ENCODE measurements around the gene SVIL. TPM values are rescaled to one million over a fixed set of nuclear protein-coding genes. Genes with fewer than 3 reads are reported as not detected.
"Not testable (repeated sequence)": the region's sequence is repeated elsewhere in the genome, so short reads cannot be mapped to it uniquely, and the experiment has no call there.

Gene SVIL
- total RNA-seq, 2 experiments from 2014 or later = 9.4 to 12.0 TPM

GRCh38 chr10:29555746-29556481 lies 78.9 kb downstream of the SVIL start:
- Mint-ChIP-seq H3K27me3 (no peaks in the 10 kb centered on the region), H3K4me3 (no peak overlapping the region), H3K9me3 (no peaks in the 10 kb centered on the region), H3K36me3 (peaks cover 16% of the 10 kb centered on the region), H3K27ac (no peak overlapping the region), H3K4me1 (ENCODE audit: low read depth) (no peaks in the 10 kb centered on the region)
- CTCF ChIA-PET = no interaction called here
- intact Hi-C loops (cut with micrococcal nuclease) = no loop called here
- POLR2A ChIA-PET = no interaction called here
- DNase-seq = no peak

- ChIA-PET CTCF (interaction anchor here (0.5 kb wide), 1 partner anchor 62 kb away, joined by 3 read pairs; no protein-coding TSS in a partner anchor), POLR2A (no interaction called here)
- intact Hi-C loops (cut with micrococcal nuclease) = no loop called here
- H3K4me3 Mint-ChIP-seq = no peak overlapping the region
- H3K4me1 Mint-ChIP-seq (ENCODE audit: low read depth) = no peaks in the 10 kb centered on the region
- DNase-seq = no peak
- H3K9me3 Mint-ChIP-seq = no peaks in the 10 kb centered on the region
- H3K27ac Mint-ChIP-seq = no peak overlapping the region
- peaks cover 23% of the 10 kb centered on the region for H3K36me3 Mint-ChIP-seq
- no peaks in the 10 kb centered on the region for H3K27me3 Mint-ChIP-seq
These were observed 79.6 kb downstream of the SVIL start for GRCh38 chr10:29555091-29555745.

DNA sequence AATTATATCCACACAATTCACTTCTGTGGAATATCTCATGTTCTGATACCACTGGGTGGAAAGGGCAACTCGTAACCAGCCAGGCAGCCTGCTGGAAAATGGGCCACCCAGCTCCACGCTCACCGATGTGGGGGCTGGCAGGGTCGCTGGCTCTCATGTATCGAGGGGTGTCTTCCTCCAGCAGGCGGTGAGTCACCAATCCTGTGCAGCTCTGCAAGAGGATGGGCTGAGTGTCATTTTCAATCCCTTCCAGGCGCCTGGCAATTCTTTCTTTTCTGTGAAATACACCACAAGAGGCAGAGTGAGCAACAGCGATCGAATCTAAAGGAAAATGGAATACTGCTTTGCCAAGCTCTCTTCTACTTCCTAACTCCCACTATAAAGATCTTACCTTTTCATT lies 80.1 kb downstream of the SVIL start:
- intact Hi-C loops (cut with micrococcal nuclease) = no loop called here
- DNase-seq = no peak
- Mint-ChIP-seq H3K4me3 (no peak overlapping the region), H3K4me1 (ENCODE audit: low read depth) (no peaks in the 10 kb centered on the region), H3K9me3 (no peaks in the 10 kb centered on the region), H3K36me3 (peaks cover 23% of the 10 kb centered on the region), H3K27ac (no peak overlapping the region), H3K27me3 (no peaks in the 10 kb centered on the region)
- ChIA-PET POLR2A (no interaction called here), CTCF (interaction anchor here (0.5 kb wide), 2 partner anchors 63 to 138 kb away, joined by 3 to 4 read pairs; no protein-coding TSS in a partner anchor)

DNA sequence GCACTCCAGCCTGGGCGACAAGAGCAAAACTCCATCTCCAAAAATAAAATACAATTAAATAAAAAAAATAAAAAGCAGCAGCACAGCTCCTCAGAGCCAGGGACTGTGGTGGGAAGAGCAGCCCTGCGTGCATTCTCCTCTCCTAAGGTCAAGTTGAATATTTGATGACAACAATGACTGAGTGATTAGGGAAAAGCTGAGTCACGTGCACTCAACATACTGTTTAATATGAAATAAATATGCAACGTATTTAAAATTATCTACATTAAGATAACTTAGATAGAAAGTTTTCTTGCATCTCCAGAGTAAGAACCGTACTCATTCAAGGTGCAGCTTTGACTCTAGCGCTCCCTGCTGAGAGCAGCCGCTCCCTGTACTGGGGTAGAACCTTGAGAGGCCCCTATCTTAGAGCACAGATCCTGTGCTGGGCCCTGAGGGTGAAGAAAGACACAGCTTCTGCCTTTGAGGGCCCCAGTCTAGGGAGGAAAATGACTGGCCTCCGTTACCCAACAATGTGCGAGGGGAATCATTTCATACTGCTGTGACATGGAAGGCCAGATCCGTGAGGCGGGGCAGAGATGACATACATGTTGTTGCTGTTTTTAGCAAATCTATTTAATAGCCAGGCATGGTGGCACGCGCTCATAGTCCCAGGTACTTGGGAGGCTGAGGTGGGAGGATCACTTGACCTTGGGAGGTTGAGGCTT lies 81.1 kb downstream of the SVIL start:
- POLR2A ChIA-PET = interaction anchor here (1.0 kb wide), 1 partner anchor 770 kb away, joined by 4 read pairs; no protein-coding TSS in a partner anchor
- no peak overlapping the region for H3K4me3 Mint-ChIP-seq
- no peak for DNase-seq

DNA sequence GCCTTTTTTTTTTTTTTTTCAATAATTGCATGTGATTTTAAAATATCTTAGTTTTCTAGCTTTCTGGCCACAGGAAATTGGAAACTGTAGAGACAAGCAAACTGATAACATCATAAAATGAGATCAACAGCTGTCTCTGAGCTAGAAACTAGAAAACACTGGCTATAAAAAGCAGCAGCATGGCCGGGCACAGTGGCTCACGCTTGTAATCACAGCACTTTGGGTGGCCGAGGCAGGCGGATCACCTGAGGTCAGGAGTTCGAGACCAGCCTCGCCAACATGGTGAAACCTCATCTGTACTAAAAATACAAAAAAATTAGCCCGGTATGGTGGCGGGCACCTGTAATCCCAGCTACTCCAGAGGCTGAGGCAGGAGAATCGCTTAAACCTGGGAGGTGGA lies 81.7 kb downstream of the SVIL start:
- DNase-seq; H3K4me3 Mint-ChIP-seq; H3K4me1 Mint-ChIP-seq (ENCODE audit: low read depth); H3K27me3 Mint-ChIP-seq; intact Hi-C loops (cut with micrococcal nuclease); H3K9me3 Mint-ChIP-seq; H3K27ac Mint-ChIP-seq: not testable (repeated sequence)
- ChIA-PET CTCF (interaction anchor here (0.7 to 1.7 kb wide), 2 partner anchors 18 to 68 kb away, joined by 3 to 5 read pairs; no protein-coding TSS in a partner anchor), POLR2A (interaction anchor here (1.0 kb wide), 1 partner anchor 770 kb away, joined by 4 read pairs; no protein-coding TSS in a partner anchor)
- H3K36me3 Mint-ChIP-seq = peaks cover 26% of the 10 kb centered on the region

More for the DNA sequence above, 81.1 kb downstream of the SVIL start:
- intact Hi-C loops (cut with micrococcal nuclease) = no loop called here
- H3K27ac Mint-ChIP-seq = no peak overlapping the region
- H3K4me1 Mint-ChIP-seq (ENCODE audit: low read depth) = peaks cover under 1% of the 10 kb centered on the region
- no peaks in the 10 kb centered on the region for H3K9me3 Mint-ChIP-seq
- H3K36me3 Mint-ChIP-seq = peaks cover 24% of the 10 kb centered on the region
- CTCF ChIA-PET = interaction anchor here (0.7 to 1.7 kb wide), 2 partner anchors 19 to 68 kb away, joined by 3 to 5 read pairs; no protein-coding TSS in a partner anchor
- no peaks in the 10 kb centered on the region for H3K27me3 Mint-ChIP-seq

DNA sequence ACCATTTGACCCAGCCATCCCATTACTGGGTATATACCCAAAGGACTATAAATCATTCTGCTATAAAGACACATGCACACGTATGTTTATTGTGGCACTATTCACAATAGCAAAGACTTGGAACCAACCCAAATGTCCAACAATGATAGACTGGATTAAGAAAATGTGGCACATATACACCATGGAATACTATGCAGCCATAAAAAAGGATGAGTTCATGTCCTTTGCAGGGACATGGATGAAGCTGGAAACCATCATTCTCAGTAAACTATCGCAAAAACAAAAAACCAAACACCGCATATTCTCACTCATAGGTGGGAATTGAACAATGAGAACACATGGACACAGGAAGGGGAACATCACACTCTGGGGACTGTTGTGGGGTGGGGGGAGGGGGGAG lies 85.3 kb downstream of the SVIL start:
- POLR2A ChIA-PET; H3K27me3 Mint-ChIP-seq; H3K4me3 Mint-ChIP-seq; H3K27ac Mint-ChIP-seq; CTCF ChIA-PET; DNase-seq; H3K4me1 Mint-ChIP-seq (ENCODE audit: low read depth); intact Hi-C loops (cut with micrococcal nuclease); H3K9me3 Mint-ChIP-seq: not testable (repeated sequence)
- peaks cover 21% of the 10 kb centered on the region for H3K36me3 Mint-ChIP-seq

- ChIA-PET POLR2A (no interaction called here), CTCF (interaction anchor here (0.8 kb wide), 1 partner anchor 25 kb away, joined by 3 read pairs; no protein-coding TSS in a partner anchor)
- DNase-seq = no peak
- H3K27me3 Mint-ChIP-seq = no peaks in the 10 kb centered on the region
- H3K36me3 Mint-ChIP-seq = peaks cover 18% of the 10 kb centered on the region
- no peaks in the 10 kb centered on the region for H3K9me3 Mint-ChIP-seq
- peaks cover 9% of the 10 kb centered on the region for H3K4me1 Mint-ChIP-seq (ENCODE audit: low read depth)
- H3K27ac Mint-ChIP-seq = no peak overlapping the region
- intact Hi-C loops (cut with micrococcal nuclease) = no loop called here
- H3K4me3 Mint-ChIP-seq = no peak overlapping the region
These were observed 87.9 kb downstream of the SVIL start for GRCh38 chr10:29546773-29547313.

DNA sequence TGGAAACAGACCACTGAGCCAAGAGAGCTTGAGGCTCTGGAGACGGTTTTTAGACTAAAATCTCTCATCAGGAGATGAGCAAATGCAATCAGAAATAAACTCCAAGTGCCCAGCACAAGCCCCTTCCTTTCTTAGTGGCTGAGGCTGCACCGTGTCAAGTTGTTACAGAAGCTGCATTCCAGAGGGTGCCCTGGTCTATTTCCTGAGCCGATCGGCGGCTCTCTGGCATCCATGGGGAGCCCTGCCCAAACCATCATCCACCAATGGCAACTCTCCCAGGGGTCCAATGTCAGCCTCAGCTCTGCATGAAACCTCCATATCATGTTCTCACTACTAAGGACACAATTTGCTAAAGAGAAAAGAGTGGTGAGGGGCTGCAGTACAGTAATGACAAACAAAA lies 89.6 kb downstream of the SVIL start:
- Mint-ChIP-seq H3K4me3 (no peak overlapping the region), H3K36me3 (peaks cover 4% of the 10 kb centered on the region), H3K27me3 (no peaks in the 10 kb centered on the region), H3K4me1 (ENCODE audit: low read depth) (peaks cover 9% of the 10 kb centered on the region), H3K27ac (no peak overlapping the region), H3K9me3 (no peaks in the 10 kb centered on the region)
- ChIA-PET CTCF (no interaction called here), POLR2A (no interaction called here)
- intact Hi-C loops (cut with micrococcal nuclease) = no loop called here
- DNase-seq = no peak

- peaks cover 3% of the 10 kb centered on the region for H3K36me3 Mint-ChIP-seq
- H3K9me3 Mint-ChIP-seq = no peaks in the 10 kb centered on the region
- CTCF ChIA-PET = interaction anchor here (1.0 kb wide), 1 partner anchor 26 kb away, joined by 3 read pairs; no protein-coding TSS in a partner anchor
- no peak overlapping the region for H3K27ac Mint-ChIP-seq
- H3K27me3 Mint-ChIP-seq = no peaks in the 10 kb centered on the region
- intact Hi-C loops (cut with micrococcal nuclease) = no loop called here
- H3K4me3 Mint-ChIP-seq = no peak overlapping the region
- peaks cover 9% of the 10 kb centered on the region for H3K4me1 Mint-ChIP-seq (ENCODE audit: low read depth)
- POLR2A ChIA-PET = no interaction called here
- DNase-seq = no peak
These were observed 91.1 kb downstream of the SVIL start for GRCh38 chr10:29543715-29544114.

DNA sequence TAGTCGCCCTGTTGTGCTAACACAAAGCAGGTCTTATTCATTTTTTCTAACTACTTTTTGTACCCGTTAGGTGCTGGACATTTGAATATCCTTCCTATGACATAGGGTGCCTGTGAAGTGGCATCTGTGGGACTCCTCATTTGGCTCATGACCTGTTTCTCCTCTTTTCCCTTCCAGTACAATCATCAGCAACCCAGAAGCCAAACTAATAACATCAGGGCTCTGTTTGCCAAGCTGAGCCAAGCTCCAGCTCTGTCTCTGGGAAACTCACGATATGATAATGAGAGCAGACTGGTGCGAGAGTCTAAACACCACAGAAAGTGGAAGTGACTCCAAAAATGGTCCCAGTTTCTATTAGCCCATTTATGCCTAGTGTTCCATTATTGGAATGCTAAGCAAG lies 92.0 kb downstream of the SVIL start:
- Mint-ChIP-seq H3K36me3 (no peaks in the 10 kb centered on the region), H3K4me3 (no peak overlapping the region), H3K27me3 (no peaks in the 10 kb centered on the region), H3K4me1 (ENCODE audit: low read depth) (no peaks in the 10 kb centered on the region), H3K9me3 (no peaks in the 10 kb centered on the region), H3K27ac (no peak overlapping the region)
- POLR2A ChIA-PET = no interaction called here
- CTCF ChIA-PET = no interaction called here
- intact Hi-C loops (cut with micrococcal nuclease) = no loop called here
- DNase-seq = no peak

DNA sequence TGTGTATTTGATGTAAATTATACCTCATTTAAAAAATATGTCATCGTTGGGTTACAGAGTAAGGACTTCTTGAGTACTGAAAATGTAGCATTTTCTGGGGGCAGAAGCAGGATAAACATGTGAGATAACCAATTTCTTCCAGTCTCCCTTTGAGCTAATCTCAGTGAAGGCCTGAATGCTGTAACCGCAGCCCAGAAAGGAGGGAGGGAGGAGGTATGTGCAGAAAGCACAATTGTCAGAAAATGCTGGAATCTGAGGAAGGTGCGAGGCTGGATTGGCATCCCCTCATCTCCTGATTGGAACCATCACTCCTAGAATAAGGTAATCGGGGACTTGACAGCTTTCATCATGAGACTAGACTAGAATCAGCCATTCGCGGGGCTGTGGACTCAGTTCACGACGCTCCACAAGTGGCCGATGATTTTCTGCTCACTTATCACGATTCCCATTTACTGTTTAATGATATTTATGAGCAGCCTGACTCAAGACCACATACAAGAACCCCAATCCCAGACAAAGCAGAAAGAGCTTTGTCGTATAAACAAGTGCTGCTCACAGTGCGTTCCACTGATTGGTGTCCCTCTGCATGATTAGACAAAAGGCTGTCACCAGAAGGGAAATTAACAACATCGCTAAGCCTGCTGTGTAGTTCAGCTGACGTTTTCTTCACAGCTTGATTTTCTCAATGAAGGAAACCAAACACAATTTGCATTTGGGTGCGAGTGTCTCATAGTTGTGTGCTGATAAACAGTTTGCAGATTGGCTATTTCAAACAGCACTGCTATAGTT lies 93.2 kb downstream of the SVIL start:
- Mint-ChIP-seq H3K27me3 (no peaks in the 10 kb centered on the region), H3K36me3 (no peaks in the 10 kb centered on the region), H3K4me1 (ENCODE audit: low read depth) (no peaks in the 10 kb centered on the region), H3K9me3 (no peaks in the 10 kb centered on the region), H3K27ac (no peak overlapping the region), H3K4me3 (no peak overlapping the region)
- intact Hi-C loops (cut with micrococcal nuclease) = no loop called here
- ChIA-PET CTCF (no interaction called here), POLR2A (no interaction called here)
- no peak for DNase-seq
